ENCODE measurements around the gene TSC1. TPM values are rescaled to one million over a fixed set of nuclear protein-coding genes. Genes with fewer than 3 reads are reported as not detected.

TSC1 gene
- total RNA-seq, 1 experiment from 2014 or later = 19.3 TPM

GRCh38 chr9:132881826-132882225, 62.6 kb downstream of the TSC1 start:
- ChIA-PET POLR2A (ENCODE audit: unreplicated experiment) (no interaction called here), CTCF (no interaction called here)
- no peak overlapping the region for H3K27ac ChIP-seq (ENCODE audit: low read length)
- H3K27me3 ChIP-seq (ENCODE audit: low read length) = no peaks in the 10 kb centered on the region
- no peak for TF ChIP-seq EZH2phosphoT487 (IDR thresholded peaks at IDR 0.05; ENCODE audit: borderline replicate concordance, low read length)
- no peak for TF ChIP-seq EZH2 (IDR thresholded peaks at IDR 0.05; ENCODE audit: low read length, unreplicated experiment)
- no peak for TF ChIP-seq CTCF (conservative IDR thresholded peaks at IDR 0.05; ENCODE audit: low read depth, low read length)
- DNase-seq = no peak
- H3K4me3 ChIP-seq (ENCODE audit: low read length) = no peak overlapping the region
- no peaks in the 10 kb centered on the region for H3K36me3 ChIP-seq (ENCODE audit: low read depth, low read length)
- H3K9me2 ChIP-seq (replicated peaks; ENCODE audit: low read length) = no peaks in the 10 kb centered on the region
- peaks cover 4% of the 10 kb centered on the region; the same call in 1 of the 2 replicates for H3K4me1 ChIP-seq (ENCODE audit: insufficient read depth, low read length)
- no TSS peak for BruUV-seq (replicated peaks)
- no peak overlapping the region for H3K4me2 ChIP-seq (ENCODE audit: low read length)
- no peaks in the 10 kb centered on the region for H4K20me1 ChIP-seq (ENCODE audit: low read length)
- intact Hi-C loops (cut with micrococcal nuclease) = no loop called here
- H3K79me2 ChIP-seq (ENCODE audit: low read length) = no peaks in the 10 kb centered on the region
- H3F3A ChIP-seq (ENCODE audit: low read length, unreplicated experiment) = no peaks in the 10 kb centered on the region
- ATAC-seq = no peak
- no peaks in the 10 kb centered on the region for H3K9me3 ChIP-seq (ENCODE audit: low read length)
- H3K9ac ChIP-seq (ENCODE audit: low read length) = no peak overlapping the region
- no peak overlapping the region for H2AFZ ChIP-seq (ENCODE audit: low read length)

GRCh38 chr9:132880324-132880661, 64.1 kb downstream of the TSC1 start:
- H3K9me2 ChIP-seq (replicated peaks; ENCODE audit: low read length) = no peaks in the 10 kb centered on the region
- no peak overlapping the region for H3K4me2 ChIP-seq (ENCODE audit: low read length)
- H3K36me3 ChIP-seq (ENCODE audit: low read depth, low read length) = no peaks in the 10 kb centered on the region
- no TSS peak for BruUV-seq (replicated peaks)
- POLR2A ChIA-PET (ENCODE audit: unreplicated experiment) = no interaction called here
- CTCF ChIA-PET = no interaction called here
- no peaks in the 10 kb centered on the region for H3K9me3 ChIP-seq (ENCODE audit: low read length)
- H3K4me1 ChIP-seq (ENCODE audit: insufficient read depth, low read length) = peaks cover 4% of the 10 kb centered on the region; the same call in 1 of the 2 replicates
- no peak overlapping the region for H3K27ac ChIP-seq (ENCODE audit: low read length)
- TF ChIP-seq CTCF (conservative IDR thresholded peaks at IDR 0.05; ENCODE audit: low read depth, low read length) = no peak
- TF ChIP-seq EZH2 (IDR thresholded peaks at IDR 0.05; ENCODE audit: low read length, unreplicated experiment) = no peak
- TF ChIP-seq EZH2phosphoT487 (IDR thresholded peaks at IDR 0.05; ENCODE audit: borderline replicate concordance, low read length) = no peak
- no peaks in the 10 kb centered on the region for H3K79me2 ChIP-seq (ENCODE audit: low read length)
- no peaks in the 10 kb centered on the region for H4K20me1 ChIP-seq (ENCODE audit: low read length)
- H3K27me3 ChIP-seq (ENCODE audit: low read length) = no peaks in the 10 kb centered on the region
- no peak overlapping the region for H3K9ac ChIP-seq (ENCODE audit: low read length)
- DNase-seq = no peak
- no peak overlapping the region for H3K4me3 ChIP-seq (ENCODE audit: low read length)
- no peak for ATAC-seq
- no peak overlapping the region for H2AFZ ChIP-seq (ENCODE audit: low read length)
- intact Hi-C loops (cut with micrococcal nuclease) = no loop called here
- no peaks in the 10 kb centered on the region for H3F3A ChIP-seq (ENCODE audit: low read length, unreplicated experiment)

- H3K9ac ChIP-seq (ENCODE audit: low read length) = no peak overlapping the region
- no peaks in the 10 kb centered on the region for H3K9me3 ChIP-seq (ENCODE audit: low read length)
- no peaks in the 10 kb centered on the region for H4K20me1 ChIP-seq (ENCODE audit: low read length)
- H3K4me2 ChIP-seq (ENCODE audit: low read length) = no peak overlapping the region
- peaks cover 4% of the 10 kb centered on the region; the same call in 1 of the 2 replicates for H3K4me1 ChIP-seq (ENCODE audit: insufficient read depth, low read length)
- intact Hi-C loops (cut with micrococcal nuclease) = no loop called here
- H3K79me2 ChIP-seq (ENCODE audit: low read length) = no peaks in the 10 kb centered on the region
- no peak overlapping the region for H2AFZ ChIP-seq (ENCODE audit: low read length)
- no peaks in the 10 kb centered on the region for H3K9me2 ChIP-seq (replicated peaks; ENCODE audit: low read length)
- ATAC-seq (no peak), DNase-seq (no peak)
- no TSS peak for BruUV-seq (replicated peaks)
- ChIA-PET POLR2A (ENCODE audit: unreplicated experiment) (no interaction called here), CTCF (no interaction called here)
- H3K27me3 ChIP-seq (ENCODE audit: low read length) = no peaks in the 10 kb centered on the region
- H3K4me3 ChIP-seq (ENCODE audit: low read length) = no peak overlapping the region
- no peaks in the 10 kb centered on the region for H3K36me3 ChIP-seq (ENCODE audit: low read depth, low read length)
- H3K27ac ChIP-seq (ENCODE audit: low read length) = no peak overlapping the region
- no peaks in the 10 kb centered on the region for H3F3A ChIP-seq (ENCODE audit: low read length, unreplicated experiment)
- TF ChIP-seq EZH2 (IDR thresholded peaks at IDR 0.05; ENCODE audit: low read length, unreplicated experiment) (no peak), EZH2phosphoT487 (IDR thresholded peaks at IDR 0.05; ENCODE audit: borderline replicate concordance, low read length) (no peak), CTCF (conservative IDR thresholded peaks at IDR 0.05; ENCODE audit: low read depth, low read length) (no peak)
These were observed 64.7 kb downstream of the TSC1 start for GRCh38 chr9:132879457-132880323.

Data from PC-3 (cell line).